HG03575 (cell line): ENCODE data around the gene KCNA10.

Experiments
- ATAC-seq: cut with Tn5 transposase; IDR thresholded peaks from one replicate; pipeline ENCODE4 v1.9.1; 2021; ENCODE audit not compliant: unreplicated experiment, insufficient number of reproducible peaks, low FRiP score; ENCODE audit errors: extremely low read depth

Gene KCNA10

GRCh38 chr1:110504226-110504625 is 14.7 kb downstream of the KCNA10 start:
- ATAC-seq, result no peak

GRCh38 chr1:110503471-110503870 is 15.5 kb downstream of the KCNA10 start:
- no peak for ATAC-seq

GRCh38 chr1:110502402-110503151 is 16.4 kb downstream of the KCNA10 start:
- ATAC-seq, result no peak

GRCh38 chr1:110501488-110502132 is 17.4 kb downstream of the KCNA10 start:
- no peak for ATAC-seq

GRCh38 chr1:110498270-110498669 is 20.7 kb downstream of the KCNA10 start:
- ATAC-seq, result no peak

- no peak for ATAC-seq
Measured at GRCh38 chr1:110495926-110496600, 22.9 kb downstream of the KCNA10 start.

- ATAC-seq, result no peak
Measured at GRCh38 chr1:110494522-110495406, 24.2 kb downstream of the KCNA10 start.

- no peak for ATAC-seq
Measured at GRCh38 chr1:110494036-110494435, 24.9 kb downstream of the KCNA10 start.

GRCh38 chr1:110493059-110493699 is 25.8 kb downstream of the KCNA10 start:
- no peak for ATAC-seq

- no peak for ATAC-seq
Measured at GRCh38 chr1:110492573-110492972, 26.4 kb downstream of the KCNA10 start.

GRCh38 chr1:110490791-110491451 is 28.1 kb downstream of the KCNA10 start:
- no peak for ATAC-seq

GRCh38 chr1:110489973-110490542 is 28.9 kb downstream of the KCNA10 start:
- no peak for ATAC-seq

GRCh38 chr1:110489406-110489805 is 29.6 kb downstream of the KCNA10 start:
- no peak for ATAC-seq

- ATAC-seq, result no peak
Measured at GRCh38 chr1:110488867-110489266, 30.1 kb downstream of the KCNA10 start.

- ATAC-seq, result no peak
Measured at GRCh38 chr1:110488161-110488560, 30.8 kb downstream of the KCNA10 start.

- ATAC-seq, result no peak
Measured at GRCh38 chr1:110487726-110488125, 31.2 kb downstream of the KCNA10 start.

- no peak for ATAC-seq
Measured at GRCh38 chr1:110485725-110486124, 33.2 kb downstream of the KCNA10 start.

GRCh38 chr1:110484801-110485200 is 34.2 kb downstream of the KCNA10 start:
- ATAC-seq, result no peak
